SK-N-SH treated with all-trans-retinoic acid at 6 μM for 48 hours (cell line): ENCODE data around the gene SIAH1.

Experiments used
- ATAC-seq: fragments of 200-7000 bp; cut with Tn5 transposase; 3 replicates; pipeline ENCODE4 v1.9.1; 2020; ENCODE audit warnings: mild to moderate bottlenecking, moderate library complexity
- BACH2 ChIP-seq: fragments of 250-450 bp; sonication (Bioruptor Pico); IDR thresholded peaks from 2 replicates; pipeline ENCODE4 v1.9.0; 2021; ENCODE audit warnings: mild to moderate bottlenecking, borderline replicate concordance
- CSDC2 ChIP-seq: fragments of 250-450 bp; sonication (Bioruptor Pico); IDR thresholded peaks from 2 replicates; pipeline ENCODE4 v1.5.0; 2020; ENCODE audit warnings: mild to moderate bottlenecking, moderate library complexity
- GLIS3 ChIP-seq: fragments of 250-450 bp; sonication (Bioruptor Pico); IDR thresholded peaks from 2 replicates; pipeline ENCODE4 v1.5.0; 2020; ENCODE audit warnings: mild to moderate bottlenecking, moderate library complexity
- ISL1 ChIP-seq: fragments of 250-450 bp; sonication (Bioruptor Pico); IDR thresholded peaks from 2 replicates; pipeline ENCODE4 v2.1.2; 2022; ENCODE audit warnings: mild to moderate bottlenecking, moderate library complexity
- OSR1 ChIP-seq: fragments of 250-450 bp; sonication (Bioruptor Pico); IDR thresholded peaks from 2 replicates; pipeline ENCODE4 v1.8.0; 2022; ENCODE audit warnings: moderate library complexity, mild to moderate bottlenecking, inconsistent platforms
- PPARA ChIP-seq: fragments of 250-450 bp; sonication (Bioruptor Pico); IDR thresholded peaks from 2 replicates; pipeline ENCODE4 v1.5.0; 2020; ENCODE audit warnings: mild to moderate bottlenecking, borderline replicate concordance
- RARB ChIP-seq: fragments of 250-450 bp; sonication (Bioruptor Pico); IDR thresholded peaks from 2 replicates; pipeline ENCODE4 v1.8.0; 2021; ENCODE audit warnings: mild to moderate bottlenecking, moderate library complexity
- TCF4 ChIP-seq: fragments of 250-450 bp; sonication (Bioruptor Pico); IDR thresholded peaks from 2 replicates; pipeline ENCODE4 v1.8.0; 2021; ENCODE audit warnings: mild to moderate bottlenecking, moderate library complexity, borderline replicate concordance
- TOX ChIP-seq: fragments of 250-450 bp; sonication (Bioruptor Pico); IDR thresholded peaks from 2 replicates; pipeline ENCODE4 v1.8.0; 2021; ENCODE audit warnings: mild to moderate bottlenecking, moderate library complexity, borderline replicate concordance
- ZC3H10 ChIP-seq: fragments of 250-450 bp; sonication (Bioruptor Pico); IDR thresholded peaks from 2 replicates; pipeline ENCODE4 v1.5.1; 2021; ENCODE audit warnings: mild to moderate bottlenecking, moderate library complexity
- ZFP3 ChIP-seq: fragments of 250-450 bp; sonication (Bioruptor Pico); IDR thresholded peaks from 2 replicates; pipeline ENCODE4 v1.5.0; 2020; ENCODE audit warnings: mild to moderate bottlenecking, moderate library complexity
- ZFP30 ChIP-seq: fragments of 450-650 bp; formaldehyde crosslinking; IDR thresholded peaks from 2 replicates; pipeline ENCODE4 v1.5.0; 2022; ENCODE audit warnings: mild to moderate bottlenecking, moderate library complexity
- ZNF565 ChIP-seq: fragments of 450-650 bp; formaldehyde crosslinking; conservative IDR thresholded peaks from 2 replicates; pipeline ENCODE4 v1.5.0; 2020; ENCODE audit warnings: low read depth, mild to moderate bottlenecking, moderate library complexity
- ZNF70 ChIP-seq: fragments of 450-650 bp; formaldehyde crosslinking; IDR thresholded peaks from 2 replicates; pipeline ENCODE4 v1.5.0; 2020; ENCODE audit warnings: mild to moderate bottlenecking, moderate library complexity
- ZNF8 ChIP-seq: fragments of 450-650 bp; formaldehyde crosslinking; IDR thresholded peaks from 2 replicates; pipeline ENCODE4 v1.5.0; 2020; ENCODE audit warnings: mild to moderate bottlenecking, moderate library complexity
- TF ChIP-seq, protein P1 (sequence below): fragments of 250-450 bp; sonication (Bioruptor Pico); IDR thresholded peaks from 2 replicates; pipeline ENCODE4 v1.5.1; 2020; ENCODE audit warnings: low read depth, mild to moderate bottlenecking, moderate library complexity
- TF ChIP-seq, protein P2 (sequence below): fragments of 250-450 bp; sonication (Bioruptor Pico); IDR thresholded peaks from 2 replicates; pipeline ENCODE4 v1.8.0; 2021; ENCODE audit warnings: low read depth, mild to moderate bottlenecking, moderate library complexity, borderline replicate concordance
- TF ChIP-seq, protein P3 (sequence below): fragments of 250-450 bp; sonication (Bioruptor Pico); IDR thresholded peaks from 2 replicates; pipeline ENCODE4 v1.8.0; 2020; ENCODE audit warnings: mild to moderate bottlenecking, moderate library complexity, borderline replicate concordance
- TF ChIP-seq, protein P4 (sequence below): fragments of 250-450 bp; sonication (Bioruptor Pico); IDR thresholded peaks from 2 replicates; pipeline ENCODE4 v1.5.1; 2021; ENCODE audit warnings: mild to moderate bottlenecking, moderate library complexity
- TF ChIP-seq, protein P5 (sequence below): fragments of 250-450 bp; sonication (Bioruptor Pico); IDR thresholded peaks from 2 replicates; pipeline ENCODE4 v1.5.0; 2020; ENCODE audit warnings: mild to moderate bottlenecking, moderate library complexity

The SIAH1 gene

DNA sequence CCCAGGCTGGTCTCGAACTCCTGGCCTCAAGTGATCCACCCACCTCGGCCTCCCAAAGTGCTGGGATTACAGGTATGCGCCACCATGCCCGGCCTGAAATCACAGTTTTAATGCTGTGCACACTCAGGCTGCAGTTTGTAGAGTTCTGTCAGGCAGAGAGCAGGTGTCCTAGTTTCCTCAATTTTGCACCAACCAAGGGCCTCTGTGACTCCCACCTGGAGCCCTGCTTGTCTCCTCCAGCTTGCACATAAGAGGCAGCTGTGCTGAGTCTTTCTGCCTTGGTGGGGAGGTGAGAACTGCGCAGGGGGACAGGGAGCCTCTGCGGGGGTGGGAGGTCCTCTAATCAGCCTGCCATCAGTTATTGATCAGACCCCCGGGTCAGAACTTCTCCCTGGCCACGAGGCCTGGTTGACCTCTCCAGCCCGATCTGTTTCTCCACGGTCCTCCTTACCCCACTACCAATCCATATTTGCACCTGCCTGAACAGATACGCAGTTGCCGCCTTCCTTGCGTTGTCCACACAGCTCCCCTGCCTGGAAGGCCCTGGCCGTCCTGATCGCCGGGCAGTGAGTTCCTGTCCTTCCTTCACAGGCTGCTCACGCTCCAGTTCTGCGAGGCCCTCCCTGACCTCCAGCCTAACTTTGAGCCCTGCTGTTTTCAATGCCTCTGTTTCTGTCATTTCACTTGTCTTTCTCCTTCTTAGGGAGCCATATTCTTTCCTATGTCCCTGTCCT lies 48.1 kb upstream of the SIAH1 start:
- no peak for ATAC-seq
- TF ChIP-seq, protein P1, sequence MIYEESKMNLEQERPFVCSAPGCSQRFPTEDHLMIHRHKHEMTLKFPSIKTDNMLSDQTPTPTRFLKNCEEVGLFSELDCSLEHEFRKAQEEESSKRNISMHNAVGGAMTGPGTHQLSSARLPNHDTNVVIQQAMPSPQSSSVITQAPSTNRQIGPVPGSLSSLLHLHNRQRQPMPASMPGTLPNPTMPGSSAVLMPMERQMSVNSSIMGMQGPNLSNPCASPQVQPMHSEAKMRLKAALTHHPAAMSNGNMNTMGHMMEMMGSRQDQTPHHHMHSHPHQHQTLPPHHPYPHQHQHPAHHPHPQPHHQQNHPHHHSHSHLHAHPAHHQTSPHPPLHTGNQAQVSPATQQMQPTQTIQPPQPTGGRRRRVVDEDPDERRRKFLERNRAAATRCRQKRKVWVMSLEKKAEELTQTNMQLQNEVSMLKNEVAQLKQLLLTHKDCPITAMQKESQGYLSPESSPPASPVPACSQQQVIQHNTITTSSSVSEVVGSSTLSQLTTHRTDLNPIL: no peak
- no peak for TF ChIP-seq BACH2 (CRISPR knock-in tag)
- TF ChIP-seq OSR1: no peak
- TF ChIP-seq, protein P2, sequence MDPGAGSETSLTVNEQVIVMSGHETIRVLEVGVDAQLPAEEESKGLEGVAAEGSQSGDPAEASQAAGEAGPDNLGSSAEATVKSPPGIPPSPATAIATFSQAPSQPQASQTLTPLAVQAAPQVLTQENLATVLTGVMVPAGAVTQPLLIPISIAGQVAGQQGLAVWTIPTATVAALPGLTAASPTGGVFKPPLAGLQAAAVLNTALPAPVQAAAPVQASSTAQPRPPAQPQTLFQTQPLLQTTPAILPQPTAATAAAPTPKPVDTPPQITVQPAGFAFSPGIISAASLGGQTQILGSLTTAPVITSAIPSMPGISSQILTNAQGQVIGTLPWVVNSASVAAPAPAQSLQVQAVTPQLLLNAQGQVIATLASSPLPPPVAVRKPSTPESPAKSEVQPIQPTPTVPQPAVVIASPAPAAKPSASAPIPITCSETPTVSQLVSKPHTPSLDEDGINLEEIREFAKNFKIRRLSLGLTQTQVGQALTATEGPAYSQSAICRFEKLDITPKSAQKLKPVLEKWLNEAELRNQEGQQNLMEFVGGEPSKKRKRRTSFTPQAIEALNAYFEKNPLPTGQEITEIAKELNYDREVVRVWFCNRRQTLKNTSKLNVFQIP (CRISPR knock-in tag): no peak
- TF ChIP-seq, protein P3, sequence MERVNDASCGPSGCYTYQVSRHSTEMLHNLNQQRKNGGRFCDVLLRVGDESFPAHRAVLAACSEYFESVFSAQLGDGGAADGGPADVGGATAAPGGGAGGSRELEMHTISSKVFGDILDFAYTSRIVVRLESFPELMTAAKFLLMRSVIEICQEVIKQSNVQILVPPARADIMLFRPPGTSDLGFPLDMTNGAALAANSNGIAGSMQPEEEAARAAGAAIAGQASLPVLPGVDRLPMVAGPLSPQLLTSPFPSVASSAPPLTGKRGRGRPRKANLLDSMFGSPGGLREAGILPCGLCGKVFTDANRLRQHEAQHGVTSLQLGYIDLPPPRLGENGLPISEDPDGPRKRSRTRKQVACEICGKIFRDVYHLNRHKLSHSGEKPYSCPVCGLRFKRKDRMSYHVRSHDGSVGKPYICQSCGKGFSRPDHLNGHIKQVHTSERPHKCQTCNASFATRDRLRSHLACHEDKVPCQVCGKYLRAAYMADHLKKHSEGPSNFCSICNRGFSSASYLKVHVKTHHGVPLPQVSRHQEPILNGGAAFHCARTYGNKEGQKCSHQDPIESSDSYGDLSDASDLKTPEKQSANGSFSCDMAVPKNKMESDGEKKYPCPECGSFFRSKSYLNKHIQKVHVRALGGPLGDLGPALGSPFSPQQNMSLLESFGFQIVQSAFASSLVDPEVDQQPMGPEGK: no peak
- TF ChIP-seq PPARA (CRISPR knock-in tag): no peak
- TF ChIP-seq ISL1 (CRISPR knock-in tag): no peak
- no peak for TF ChIP-seq ZFP30 (CRISPR knock-in tag)
- TF ChIP-seq ZC3H10 (CRISPR knock-in tag): no peak
- no peak for TF ChIP-seq ZNF8
- TF ChIP-seq, protein P4, sequence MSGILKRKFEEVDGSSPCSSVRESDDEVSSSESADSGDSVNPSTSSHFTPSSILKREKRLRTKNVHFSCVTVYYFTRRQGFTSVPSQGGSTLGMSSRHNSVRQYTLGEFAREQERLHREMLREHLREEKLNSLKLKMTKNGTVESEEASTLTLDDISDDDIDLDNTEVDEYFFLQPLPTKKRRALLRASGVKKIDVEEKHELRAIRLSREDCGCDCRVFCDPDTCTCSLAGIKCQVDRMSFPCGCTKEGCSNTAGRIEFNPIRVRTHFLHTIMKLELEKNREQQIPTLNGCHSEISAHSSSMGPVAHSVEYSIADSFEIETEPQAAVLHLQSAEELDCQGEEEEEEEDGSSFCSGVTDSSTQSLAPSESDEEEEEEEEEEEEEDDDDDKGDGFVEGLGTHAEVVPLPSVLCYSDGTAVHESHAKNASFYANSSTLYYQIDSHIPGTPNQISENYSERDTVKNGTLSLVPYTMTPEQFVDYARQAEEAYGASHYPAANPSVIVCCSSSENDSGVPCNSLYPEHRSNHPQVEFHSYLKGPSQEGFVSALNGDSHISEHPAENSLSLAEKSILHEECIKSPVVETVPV (CRISPR knock-in tag): no peak
- TF ChIP-seq ZNF565 (CRISPR knock-in tag): no peak
- no peak for TF ChIP-seq RARB
- TF ChIP-seq TOX (CRISPR knock-in tag): no peak
- TF ChIP-seq, all 23 proteins: peak for 0

DNA sequence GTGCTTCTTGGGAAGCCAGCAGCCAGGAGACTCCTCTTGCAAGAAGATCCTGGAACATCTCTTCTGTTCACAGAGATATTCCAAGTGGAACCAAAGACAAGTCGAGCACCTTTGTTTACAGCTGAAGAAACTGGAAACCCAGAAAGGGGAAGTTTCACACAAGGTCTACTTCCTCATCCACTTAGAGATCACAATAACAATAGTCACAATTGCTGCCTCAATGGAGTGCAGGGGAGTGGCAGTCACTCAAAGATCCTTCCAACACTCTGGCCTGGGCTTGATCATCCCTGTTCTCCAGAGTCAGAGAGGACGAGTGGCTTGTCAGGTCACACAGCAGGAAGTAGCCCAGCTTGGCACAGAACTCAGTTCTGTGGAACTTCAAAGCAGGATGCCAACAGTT lies 46.9 kb upstream of the SIAH1 start:
- ATAC-seq: no peak
- TF ChIP-seq, protein P2 (CRISPR knock-in tag): no peak
- TF ChIP-seq ZFP3 (CRISPR knock-in tag) (no peak), TCF4 (CRISPR knock-in tag) (no peak), ZNF70 (no peak), TOX (CRISPR knock-in tag) (no peak), RARB (no peak), ZFP30 (CRISPR knock-in tag) (no peak), ZNF565 (CRISPR knock-in tag) (no peak)
- TF ChIP-seq, protein P5, sequence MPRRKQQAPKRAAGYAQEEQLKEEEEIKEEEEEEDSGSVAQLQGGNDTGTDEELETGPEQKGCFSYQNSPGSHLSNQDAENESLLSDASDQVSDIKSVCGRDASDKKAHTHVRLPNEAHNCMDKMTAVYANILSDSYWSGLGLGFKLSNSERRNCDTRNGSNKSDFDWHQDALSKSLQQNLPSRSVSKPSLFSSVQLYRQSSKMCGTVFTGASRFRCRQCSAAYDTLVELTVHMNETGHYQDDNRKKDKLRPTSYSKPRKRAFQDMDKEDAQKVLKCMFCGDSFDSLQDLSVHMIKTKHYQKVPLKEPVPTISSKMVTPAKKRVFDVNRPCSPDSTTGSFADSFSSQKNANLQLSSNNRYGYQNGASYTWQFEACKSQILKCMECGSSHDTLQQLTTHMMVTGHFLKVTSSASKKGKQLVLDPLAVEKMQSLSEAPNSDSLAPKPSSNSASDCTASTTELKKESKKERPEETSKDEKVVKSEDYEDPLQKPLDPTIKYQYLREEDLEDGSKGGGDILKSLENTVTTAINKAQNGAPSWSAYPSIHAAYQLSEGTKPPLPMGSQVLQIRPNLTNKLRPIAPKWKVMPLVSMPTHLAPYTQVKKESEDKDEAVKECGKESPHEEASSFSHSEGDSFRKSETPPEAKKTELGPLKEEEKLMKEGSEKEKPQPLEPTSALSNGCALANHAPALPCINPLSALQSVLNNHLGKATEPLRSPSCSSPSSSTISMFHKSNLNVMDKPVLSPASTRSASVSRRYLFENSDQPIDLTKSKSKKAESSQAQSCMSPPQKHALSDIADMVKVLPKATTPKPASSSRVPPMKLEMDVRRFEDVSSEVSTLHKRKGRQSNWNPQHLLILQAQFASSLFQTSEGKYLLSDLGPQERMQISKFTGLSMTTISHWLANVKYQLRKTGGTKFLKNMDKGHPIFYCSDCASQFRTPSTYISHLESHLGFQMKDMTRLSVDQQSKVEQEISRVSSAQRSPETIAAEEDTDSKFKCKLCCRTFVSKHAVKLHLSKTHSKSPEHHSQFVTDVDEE (CRISPR knock-in tag): no peak

DNA sequence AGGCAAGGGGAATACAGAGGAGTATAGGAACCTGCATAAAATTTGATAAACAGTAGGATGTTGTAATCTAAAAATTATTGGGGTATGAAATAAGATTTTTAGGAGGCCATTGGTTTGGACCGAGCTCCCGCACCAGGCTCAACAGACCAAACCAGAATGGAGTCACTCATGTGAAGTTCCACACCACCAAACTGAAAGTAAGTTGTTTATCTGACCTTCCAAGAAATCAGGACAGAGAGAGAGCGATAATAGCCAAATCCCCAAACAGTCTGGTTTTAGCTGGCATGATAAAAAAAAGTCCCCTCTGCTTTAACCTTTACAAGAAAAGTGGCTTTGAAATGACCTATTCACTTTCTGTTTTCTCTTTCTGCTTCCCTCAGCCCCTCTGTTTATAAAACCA lies 45.7 kb upstream of the SIAH1 start:
- TF ChIP-seq, protein P3: no peak
- TF ChIP-seq TOX (CRISPR knock-in tag): no peak
- no peak for TF ChIP-seq CSDC2
- TF ChIP-seq BACH2 (CRISPR knock-in tag): no peak
- no peak for TF ChIP-seq ZNF565 (CRISPR knock-in tag)
- no peak for TF ChIP-seq ISL1 (CRISPR knock-in tag)
- TF ChIP-seq, protein P1: no peak
- no peak for TF ChIP-seq PPARA (CRISPR knock-in tag)
- TF ChIP-seq GLIS3: no peak
- TF ChIP-seq TCF4 (CRISPR knock-in tag): no peak
- TF ChIP-seq, protein P4 (CRISPR knock-in tag): no peak
- TF ChIP-seq, all 23 proteins: peak for 0
- no peak for ATAC-seq
